Spleen (tissue), 11 donors: ENCODE measurements around the gene CCSAP. TPM values are rescaled to one million over a fixed set of nuclear protein-coding genes. Genes with fewer than 3 reads are reported as not detected.

Source experiments
- DNase-seq: peaks from one replicate; pipeline ENCODE4 v3.0.0-alpha.2; 2020
- H3K27ac ChIP-seq, 8 donors: fragments of 200-600 bp; sonication (generic) in 7 of 8; 1 replicate in 4 of 8; 2 replicates in 4 of 8; pipeline versions ENCODE4 v1.5.0 to v1.8.0; 2016 to 2021; ENCODE audit warnings: inconsistent platforms in 4 of 8, mild to moderate bottlenecking in 4 of 8, moderate library complexity in 1 of 8
- H3K27me3 ChIP-seq, 7 donors: fragments of 200-600 bp; sonication (generic) in 6 of 7; replicated peaks in 1 of 7; 1 replicate in 4 of 7; 2 replicates in 3 of 7; pipeline versions ENCODE4 v1.5.0 to v1.8.0; 2016 to 2021; ENCODE audit warnings: inconsistent platforms in 3 of 7, mild to moderate bottlenecking in 1 of 7
- H3K36me3 ChIP-seq, 6 donors: fragments of 200-600 bp; sonication (generic) in 5 of 6; 1 replicate in 4 of 6; 2 replicates in 2 of 6; pipeline versions ENCODE4 v1.5.0 to v1.8.0; 2016 to 2021; ENCODE audit warnings: inconsistent platforms in 2 of 6
- H3K4me1 ChIP-seq, 6 donors: fragments of 200-600 bp; sonication (generic) in 5 of 6; 1 replicate in 3 of 6; 2 replicates in 3 of 6; pipeline versions ENCODE4 v1.5.0 to v1.8.0; 2016 to 2021; ENCODE audit warnings: inconsistent platforms in 3 of 6
- H3K4me3 ChIP-seq, 8 donors: fragments of 200-600 bp; sonication (generic) in 7 of 8; 1 replicate in 4 of 8; 2 replicates in 4 of 8; pipeline versions ENCODE4 v1.5.0 to v1.8.0; 2016 to 2021; ENCODE audit warnings: inconsistent platforms in 4 of 8, mild to moderate bottlenecking in 4 of 8, moderate library complexity in 2 of 8
- H3K9me3 ChIP-seq, 8 donors: fragments of 200-600 bp; sonication (generic) in 7 of 8; 1 replicate in 4 of 8; 2 replicates in 4 of 8; pipeline versions ENCODE4 v1.5.0 to v1.8.0; 2016 to 2021; ENCODE audit warnings: inconsistent platforms in 4 of 8
- CTCF ChIP-seq, 11 experiments: fragments of 200-600 bp in 7 of 11; fragments of 450-650 bp in 4 of 11; sonication (generic) in 4 of 11; IDR thresholded peaks in 8 of 11; conservative IDR thresholded peaks in 3 of 11; 1 replicate in 7 of 11; 2 replicates in 4 of 11; pipeline versions ENCODE4 v1.4.0 to v1.8.0; 2016 to 2021; ENCODE audit warnings: antibody characterized with exemption in 11 of 11, inconsistent platforms in 4 of 11, mild to moderate bottlenecking in 1 of 11
- POLR2A ChIP-seq, 3 donors: fragments of 450-650 bp; IDR thresholded peaks; one replicate each; pipeline ENCODE4 v1.5.1; 2017; ENCODE audit warnings: antibody characterized with exemption in 3 of 3, mild to moderate bottlenecking in 1 of 3
- POLR2AphosphoS5 ChIP-seq, 3 donors: sonication (generic); formaldehyde crosslinking; IDR thresholded peaks; one replicate each; pipeline ENCODE4 v1.5.1; 2017; ENCODE audit warnings: antibody characterized with exemption in 3 of 3
- WGBS, 5 donors: extraction: QIAGEN DNeasy Blood & Tissue Kit in 3 of 5; methylation state at CpG; one replicate each; pipeline versions ENCODE4 v1.1.5 to v1.1.7; 2013 to 2018; 5-methylcytosine and 5-hydroxymethylcytosine counted together
- intact Hi-C: fragments of 100-400 bp; cut with DNase I; formaldehyde crosslinking; loops from one replicate; pipeline ENCODE4 v1.15.0; 2023; ENCODE audit warnings: low total_unique reads
- polyA plus RNA-seq, 3 donors: library from polyadenylated mRNA; stranded (reverse); fragments of 200-250 nt; gene quantifications; one replicate each; pipeline ENCODE4 v1.2.1, GENCODE V29; 2013
- total RNA-seq, 7 donors: library from RNA; depleted of rRNA in 3 of 7; stranded (reverse); fragments of >200 nt in 3 of 7; fragmentation: NEBNext Ultra II Directional in 4 of 7; extraction: Animal tissue kit (Norgen Biotek cat#: 25700) in 4 of 7; gene quantifications; one replicate each; pipeline versions ENCODE4 v1.1.0 to v1.2.1, GENCODE V29; 2016 to 2021
- donor health status: healthy with polysubstance abuse.
- donor health status: DM: no; HTN: no; CAD: no; lungs with moderate emphysema.
- donor health status: DM: no; HTN: no; CAD: no.
- donor health status: Bipolar disorder and iron deficiency.
- donor health status: healthy.
- donor health status: DM: no; HTN: no; CAD: no.
- donor health status: DM: yes; HTN: yes; CAD: no.

Gene CCSAP
- total and polyA plus RNA-seq, 10 donors: 2.1 to 11.4 (median 8.8) TPM

- H3K27me3 ChIP-seq: no peaks in the 10 kb centered on the region
- no peak overlapping the region for H3K4me3 ChIP-seq
- no peaks in the 10 kb centered on the region for H3K9me3 ChIP-seq
- DNase-seq: no peak
- H3K27ac ChIP-seq: no peak overlapping the region
- intact Hi-C loops: no loop called here
- no peaks in the 10 kb centered on the region for H3K4me1 ChIP-seq
- WGBS, 5 donors: 76 to 81% (median 80%) methylated on average over 2 of the region's 2 CpGs
- TF ChIP-seq POLR2AphosphoS5 (IDR thresholded peaks at IDR 0.05) (no peak), POLR2A (IDR thresholded peaks at IDR 0.05) (no peak), CTCF (IDR thresholded peaks at IDR 0.05 in 8 of 11, conservative IDR thresholded peaks at IDR 0.05 in 3 of 11) (no peak)
- peaks cover 0 to 92% (median 33%) of the 10 kb centered on the region in 6 donors for H3K36me3 ChIP-seq
Measured at GRCh38 chr1:229305392-229305791, 37.5 kb downstream of the CCSAP start.

- no peaks in the 10 kb centered on the region for H3K9me3 ChIP-seq
- peaks cover 0 to 95% (median 46%) of the 10 kb centered on the region in 6 donors for H3K36me3 ChIP-seq
- TF ChIP-seq POLR2A (IDR thresholded peaks at IDR 0.05): no peak
- no peak for TF ChIP-seq CTCF (IDR thresholded peaks at IDR 0.05 in 8 of 11, conservative IDR thresholded peaks at IDR 0.05 in 3 of 11)
- TF ChIP-seq POLR2AphosphoS5 (IDR thresholded peaks at IDR 0.05): no peak
- DNase-seq: no peak
- H3K4me1 ChIP-seq: no peaks in the 10 kb centered on the region
- H3K4me3 ChIP-seq: no peak overlapping the region
- no peaks in the 10 kb centered on the region for H3K27me3 ChIP-seq
- intact Hi-C loops: no loop called here
- H3K27ac ChIP-seq: no peak overlapping the region
- 79 to 91% (median 89%) methylated on average over 4 of the region's 4 CpGs for WGBS, 5 donors
Measured at GRCh38 chr1:229303855-229304254, 39.0 kb downstream of the CCSAP start.

- WGBS, 5 donors: 96 to 98% (median 97%) methylated on average over 8 of the region's 8 CpGs
- DNase-seq: no peak
- H3K4me3 ChIP-seq: no peak overlapping the region
- intact Hi-C loops: no loop called here
- H3K4me1 ChIP-seq: no peaks in the 10 kb centered on the region
- H3K9me3 ChIP-seq: no peaks in the 10 kb centered on the region
- H3K27ac ChIP-seq: no peak overlapping the region
- H3K27me3 ChIP-seq: no peaks in the 10 kb centered on the region
- TF ChIP-seq CTCF (IDR thresholded peaks at IDR 0.05 in 8 of 11, conservative IDR thresholded peaks at IDR 0.05 in 3 of 11) (no peak), POLR2AphosphoS5 (IDR thresholded peaks at IDR 0.05) (no peak), POLR2A (IDR thresholded peaks at IDR 0.05) (no peak)
- H3K36me3 ChIP-seq: peaks cover 0 to 95% (median 44%) of the 10 kb centered on the region in 6 donors
Measured at GRCh38 chr1:229302740-229303139, 40.1 kb downstream of the CCSAP start.

DNA sequence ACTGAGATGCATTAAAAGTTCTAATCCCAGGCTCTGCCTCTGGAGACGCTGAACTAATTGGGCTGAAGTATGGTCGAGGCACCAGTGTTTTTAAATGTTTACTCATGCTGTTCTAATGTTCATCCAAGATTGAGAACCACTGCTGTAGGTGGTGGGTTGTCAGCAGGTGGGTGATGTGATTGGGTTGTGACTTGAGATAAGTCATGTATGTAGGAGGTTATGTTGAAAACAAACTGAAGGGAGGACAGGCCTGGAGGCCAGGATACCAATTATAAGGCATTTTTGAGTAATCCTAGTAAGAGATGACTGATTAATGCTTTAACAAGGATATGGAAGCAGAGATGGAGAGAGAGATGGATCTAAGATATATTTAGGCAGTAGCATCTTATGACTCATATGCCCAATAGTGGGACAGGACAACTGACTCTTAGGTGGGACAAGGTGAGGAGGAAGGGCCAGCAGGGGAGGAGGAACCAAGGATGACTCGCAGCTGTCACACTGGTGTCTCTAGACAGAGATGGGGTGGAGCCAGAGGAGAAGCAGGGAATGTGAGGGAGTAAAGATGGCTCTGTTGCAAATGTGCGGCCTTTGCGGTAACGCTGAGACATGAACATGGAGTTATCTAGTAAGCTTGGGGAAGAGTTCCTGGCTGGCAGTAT, 42.6 kb downstream of the CCSAP start:
- intact Hi-C loops: no loop called here
- no peak for TF ChIP-seq CTCF (IDR thresholded peaks at IDR 0.05 in 8 of 11, conservative IDR thresholded peaks at IDR 0.05 in 3 of 11)
- TF ChIP-seq POLR2AphosphoS5 (IDR thresholded peaks at IDR 0.05): no peak
- TF ChIP-seq POLR2A (IDR thresholded peaks at IDR 0.05): no peak
- Histone ChIP-seq H3K27ac (no peak overlapping the region), H3K27me3 (no peaks in the 10 kb centered on the region), H3K4me1 (no peaks in the 10 kb centered on the region), H3K9me3 (no peaks in the 10 kb centered on the region), H3K36me3 (peaks cover 0 to 98% (median 42%) of the 10 kb centered on the region in 6 donors), H3K4me3 (no peak overlapping the region)
- WGBS, 5 donors: 83 to 95% (median 94%) methylated on average over 6 of the region's 6 CpGs
- DNase-seq: no peak
